K562 (cell line): Measurements from ENCODE around the gene SFSWAP.

Experiments used
- BHLHE40 ChIP-seq: IDR thresholded peaks from 2 replicates; pipeline ENCODE4 v1.6.1; 2011; ENCODE audit warnings: low read length, improper control_type of control experiment
- CREM ChIP-seq: IDR thresholded peaks from 2 replicates; pipeline ENCODE4 v1.6.1; 2014; ENCODE audit warnings: antibody characterized with exemption, low read depth
- TF ChIP-seq, protein P1 (sequence below): sonication (generic); formaldehyde crosslinking; IDR thresholded peaks from 2 replicates; pipeline ENCODE4 v1.8.0; 2023; ENCODE audit warnings: mild to moderate bottlenecking, missing genetic modification reagents
- TF ChIP-seq, protein P2 (sequence below), 3 experiments: IDR thresholded peaks in 2 of 3; conservative IDR thresholded peaks in 1 of 3; 2 replicates each; pipeline ENCODE4 v1.5.1; 2011 to 2012; ENCODE audit warnings: low read length in 3 of 3, mild to moderate bottlenecking in 3 of 3, control low read depth in 2 of 3, improper control_type of control experiment in 1 of 3, inconsistent platforms in 1 of 3, low read depth in 1 of 3, mixed read lengths in 1 of 3, moderate library complexity in 1 of 3; ENCODE audit not compliant: insufficient read depth in 2 of 3
- TF ChIP-seq, protein P3 (sequence below), 2 experiments: IDR thresholded peaks; 2 replicates each; pipeline ENCODE4 v1.6.1; 2012; ENCODE audit warnings: improper control_type of control experiment in 2 of 2, low read depth in 2 of 2, low read length in 2 of 2, borderline replicate concordance in 1 of 2

DNA sequence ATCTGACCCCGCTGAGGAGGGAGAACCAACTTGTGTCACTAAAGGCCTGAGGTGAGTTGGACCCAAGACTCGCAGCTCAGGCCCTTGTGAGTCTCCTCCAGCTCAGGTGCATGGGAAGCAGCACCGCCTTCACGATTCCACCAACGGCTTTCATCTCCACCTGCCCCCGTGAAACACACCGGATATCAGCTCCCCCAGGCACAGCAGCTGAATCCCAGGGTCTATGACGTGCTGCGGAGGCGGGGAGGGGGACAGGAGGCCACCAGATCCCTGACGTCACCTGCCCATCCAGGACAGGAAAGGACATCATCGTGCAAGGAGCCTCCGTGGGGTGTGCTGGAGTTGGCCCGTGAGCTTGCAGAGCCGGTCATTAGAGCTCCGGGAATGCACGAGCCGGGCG lies 18.5 kb upstream of the SFSWAP start:
- peak; percentile 36; the same call in 1 of the 2 replicates for TF ChIP-seq CREM
- TF ChIP-seq, protein P1, sequence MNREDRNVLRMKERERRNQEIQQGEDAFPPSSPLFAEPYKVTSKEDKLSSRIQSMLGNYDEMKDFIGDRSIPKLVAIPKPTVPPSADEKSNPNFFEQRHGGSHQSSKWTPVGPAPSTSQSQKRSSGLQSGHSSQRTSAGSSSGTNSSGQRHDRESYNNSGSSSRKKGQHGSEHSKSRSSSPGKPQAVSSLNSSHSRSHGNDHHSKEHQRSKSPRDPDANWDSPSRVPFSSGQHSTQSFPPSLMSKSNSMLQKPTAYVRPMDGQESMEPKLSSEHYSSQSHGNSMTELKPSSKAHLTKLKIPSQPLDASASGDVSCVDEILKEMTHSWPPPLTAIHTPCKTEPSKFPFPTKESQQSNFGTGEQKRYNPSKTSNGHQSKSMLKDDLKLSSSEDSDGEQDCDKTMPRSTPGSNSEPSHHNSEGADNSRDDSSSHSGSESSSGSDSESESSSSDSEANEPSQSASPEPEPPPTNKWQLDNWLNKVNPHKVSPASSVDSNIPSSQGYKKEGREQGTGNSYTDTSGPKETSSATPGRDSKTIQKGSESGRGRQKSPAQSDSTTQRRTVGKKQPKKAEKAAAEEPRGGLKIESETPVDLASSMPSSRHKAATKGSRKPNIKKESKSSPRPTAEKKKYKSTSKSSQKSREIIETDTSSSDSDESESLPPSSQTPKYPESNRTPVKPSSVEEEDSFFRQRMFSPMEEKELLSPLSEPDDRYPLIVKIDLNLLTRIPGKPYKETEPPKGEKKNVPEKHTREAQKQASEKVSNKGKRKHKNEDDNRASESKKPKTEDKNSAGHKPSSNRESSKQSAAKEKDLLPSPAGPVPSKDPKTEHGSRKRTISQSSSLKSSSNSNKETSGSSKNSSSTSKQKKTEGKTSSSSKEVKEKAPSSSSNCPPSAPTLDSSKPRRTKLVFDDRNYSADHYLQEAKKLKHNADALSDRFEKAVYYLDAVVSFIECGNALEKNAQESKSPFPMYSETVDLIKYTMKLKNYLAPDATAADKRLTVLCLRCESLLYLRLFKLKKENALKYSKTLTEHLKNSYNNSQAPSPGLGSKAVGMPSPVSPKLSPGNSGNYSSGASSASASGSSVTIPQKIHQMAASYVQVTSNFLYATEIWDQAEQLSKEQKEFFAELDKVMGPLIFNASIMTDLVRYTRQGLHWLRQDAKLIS, result no peak
- TF ChIP-seq, protein P2, sequence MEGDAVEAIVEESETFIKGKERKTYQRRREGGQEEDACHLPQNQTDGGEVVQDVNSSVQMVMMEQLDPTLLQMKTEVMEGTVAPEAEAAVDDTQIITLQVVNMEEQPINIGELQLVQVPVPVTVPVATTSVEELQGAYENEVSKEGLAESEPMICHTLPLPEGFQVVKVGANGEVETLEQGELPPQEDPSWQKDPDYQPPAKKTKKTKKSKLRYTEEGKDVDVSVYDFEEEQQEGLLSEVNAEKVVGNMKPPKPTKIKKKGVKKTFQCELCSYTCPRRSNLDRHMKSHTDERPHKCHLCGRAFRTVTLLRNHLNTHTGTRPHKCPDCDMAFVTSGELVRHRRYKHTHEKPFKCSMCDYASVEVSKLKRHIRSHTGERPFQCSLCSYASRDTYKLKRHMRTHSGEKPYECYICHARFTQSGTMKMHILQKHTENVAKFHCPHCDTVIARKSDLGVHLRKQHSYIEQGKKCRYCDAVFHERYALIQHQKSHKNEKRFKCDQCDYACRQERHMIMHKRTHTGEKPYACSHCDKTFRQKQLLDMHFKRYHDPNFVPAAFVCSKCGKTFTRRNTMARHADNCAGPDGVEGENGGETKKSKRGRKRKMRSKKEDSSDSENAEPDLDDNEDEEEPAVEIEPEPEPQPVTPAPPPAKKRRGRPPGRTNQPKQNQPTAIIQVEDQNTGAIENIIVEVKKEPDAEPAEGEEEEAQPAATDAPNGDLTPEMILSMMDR (IDR thresholded peaks at IDR 0.05 in 2 of 3, conservative IDR thresholded peaks at IDR 0.05 in 1 of 3; ENCODE audit: insufficient read depth in 2 of 3, low read depth in 1 of 3, low read length in 3 of 3), result no peak
- no peak for TF ChIP-seq BHLHE40
- TF ChIP-seq, protein P3, sequence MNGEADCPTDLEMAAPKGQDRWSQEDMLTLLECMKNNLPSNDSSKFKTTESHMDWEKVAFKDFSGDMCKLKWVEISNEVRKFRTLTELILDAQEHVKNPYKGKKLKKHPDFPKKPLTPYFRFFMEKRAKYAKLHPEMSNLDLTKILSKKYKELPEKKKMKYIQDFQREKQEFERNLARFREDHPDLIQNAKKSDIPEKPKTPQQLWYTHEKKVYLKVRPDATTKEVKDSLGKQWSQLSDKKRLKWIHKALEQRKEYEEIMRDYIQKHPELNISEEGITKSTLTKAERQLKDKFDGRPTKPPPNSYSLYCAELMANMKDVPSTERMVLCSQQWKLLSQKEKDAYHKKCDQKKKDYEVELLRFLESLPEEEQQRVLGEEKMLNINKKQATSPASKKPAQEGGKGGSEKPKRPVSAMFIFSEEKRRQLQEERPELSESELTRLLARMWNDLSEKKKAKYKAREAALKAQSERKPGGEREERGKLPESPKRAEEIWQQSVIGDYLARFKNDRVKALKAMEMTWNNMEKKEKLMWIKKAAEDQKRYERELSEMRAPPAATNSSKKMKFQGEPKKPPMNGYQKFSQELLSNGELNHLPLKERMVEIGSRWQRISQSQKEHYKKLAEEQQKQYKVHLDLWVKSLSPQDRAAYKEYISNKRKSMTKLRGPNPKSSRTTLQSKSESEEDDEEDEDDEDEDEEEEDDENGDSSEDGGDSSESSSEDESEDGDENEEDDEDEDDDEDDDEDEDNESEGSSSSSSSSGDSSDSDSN (IDR thresholded peaks at IDR 0.05; ENCODE audit: borderline replicate concordance in 1 of 2, low read depth in 2 of 2, low read length in 2 of 2), result no peak
